RWPE2 (cell line): ENCODE measurements around the gene OSBPL10.
A peak's percentile ranks its signal among the peaks of the same experiment; 100 is the strongest.

Experiments used
- ATAC-seq: fragments of 200-7000 bp; cut with Tn5 transposase; 3 replicates; pipeline ENCODE4 v1.9.1; 2021; ENCODE audit warnings: low read depth
- DNase-seq: peaks from one replicate; pipeline ENCODE4 v3.0.0-alpha.2; 2020; ENCODE audit warnings: low spot score
- H3K27ac ChIP-seq: fragments of 450-650 bp; 2 replicates; pipeline ENCODE4 v1.5.1; 2017; ENCODE audit warnings: mild to moderate bottlenecking; ENCODE audit not compliant: poor library complexity, severe bottlenecking
- H3K27me3 ChIP-seq: fragments of 250-450 bp; sonication (Bioruptor Pico); 2 replicates; pipeline ENCODE4 v1.5.1; 2021; ENCODE audit warnings: mild to moderate bottlenecking, moderate library complexity; ENCODE audit not compliant: insufficient read depth, poor library complexity, severe bottlenecking
- H3K36me3 ChIP-seq: fragments of 250-450 bp; sonication (Bioruptor Pico); 2 replicates; pipeline ENCODE4 v1.5.1; 2020; ENCODE audit warnings: low read depth, mild to moderate bottlenecking, moderate library complexity
- H3K4me1 ChIP-seq: fragments of 250-450 bp; sonication (Bioruptor Pico); 2 replicates; pipeline ENCODE4 v1.5.1; 2021; ENCODE audit warnings: mild to moderate bottlenecking, moderate library complexity; ENCODE audit not compliant: insufficient read depth, poor library complexity, severe bottlenecking
- H3K4me3 ChIP-seq: fragments of 250-450 bp; sonication (Bioruptor Pico); 2 replicates; pipeline ENCODE4 v1.5.1; 2021; ENCODE audit warnings: mild to moderate bottlenecking, moderate library complexity; ENCODE audit not compliant: severe bottlenecking
- H3K9me3 ChIP-seq: fragments of 250-450 bp; sonication (Bioruptor Pico); 2 replicates; pipeline ENCODE4 v1.5.1; 2021; ENCODE audit warnings: mild to moderate bottlenecking, moderate library complexity; ENCODE audit not compliant: severe bottlenecking
- CTCF ChIP-seq: fragments of 450-650 bp; IDR thresholded peaks from one replicate; pipeline ENCODE4 v1.5.1; 2017; ENCODE audit warnings: mild to moderate bottlenecking, moderate library complexity; ENCODE audit not compliant: poor library complexity, severe bottlenecking

The OSBPL10 gene

GRCh38 chr3:31932990-31933389, 48.1 kb downstream of the OSBPL10 start:
- Histone ChIP-seq H3K36me3 (no peaks in the 10 kb centered on the region; the same call in 1 of the 2 replicates), H3K4me3 (no peak overlapping the region), H3K27ac (no peak overlapping the region), H3K27me3 (no peaks in the 10 kb centered on the region), H3K9me3 (no peaks in the 10 kb centered on the region), H3K4me1 (peaks cover 34% of the 10 kb centered on the region)
- TF ChIP-seq CTCF: no peak
- no peak for DNase-seq
- no peak for ATAC-seq

- ATAC-seq: no peak
- Histone ChIP-seq H3K4me1 (peaks cover 21% of the 10 kb centered on the region), H3K36me3 (no peaks in the 10 kb centered on the region; the same call in 1 of the 2 replicates), H3K27me3 (no peaks in the 10 kb centered on the region), H3K4me3 (no peak overlapping the region), H3K27ac (no peak overlapping the region), H3K9me3 (no peaks in the 10 kb centered on the region)
- TF ChIP-seq CTCF: no peak
- no peak for DNase-seq
These were observed 51.1 kb downstream of the OSBPL10 start for GRCh38 chr3:31929826-31930502.

DNA sequence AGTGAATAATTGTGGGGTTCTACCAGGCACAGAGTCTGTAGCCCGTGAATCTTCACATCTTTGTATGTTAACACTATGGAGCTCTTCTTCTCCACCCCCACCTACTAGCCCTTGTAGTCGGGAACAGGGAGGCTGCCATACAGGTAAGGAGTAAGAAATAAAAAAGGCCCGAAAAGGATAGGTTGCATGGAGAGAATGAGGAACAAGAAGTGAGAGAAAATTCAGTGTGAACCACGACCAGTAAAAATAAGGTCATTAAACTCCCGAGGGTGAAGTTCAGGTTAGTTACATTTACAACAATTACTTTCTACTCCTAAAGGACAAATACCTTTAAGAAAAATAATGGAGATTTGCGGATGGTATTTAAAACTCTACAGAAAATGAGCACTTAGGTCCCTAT, 53.3 kb downstream of the OSBPL10 start:
- Histone ChIP-seq H3K9me3 (no peaks in the 10 kb centered on the region), H3K4me3 (no peak overlapping the region), H3K36me3 (peaks cover 4% of the 10 kb centered on the region), H3K27me3 (no peaks in the 10 kb centered on the region), H3K27ac (peak overlapping the region; percentile 23), H3K4me1 (peaks cover 15% of the 10 kb centered on the region)
- TF ChIP-seq CTCF: no peak
- DNase-seq: no peak
- ATAC-seq: no peak

GRCh38 chr3:31926543-31926942, 54.5 kb downstream of the OSBPL10 start:
- Histone ChIP-seq H3K36me3 (peaks cover 4% of the 10 kb centered on the region; the same call in 1 of the 2 replicates), H3K4me3 (no peak overlapping the region), H3K27ac (peak overlapping the region; percentile 23), H3K9me3 (no peaks in the 10 kb centered on the region), H3K4me1 (peaks cover 15% of the 10 kb centered on the region), H3K27me3 (no peaks in the 10 kb centered on the region)
- DNase-seq (no peak), ATAC-seq (no peak)
- TF ChIP-seq CTCF: no peak

DNA sequence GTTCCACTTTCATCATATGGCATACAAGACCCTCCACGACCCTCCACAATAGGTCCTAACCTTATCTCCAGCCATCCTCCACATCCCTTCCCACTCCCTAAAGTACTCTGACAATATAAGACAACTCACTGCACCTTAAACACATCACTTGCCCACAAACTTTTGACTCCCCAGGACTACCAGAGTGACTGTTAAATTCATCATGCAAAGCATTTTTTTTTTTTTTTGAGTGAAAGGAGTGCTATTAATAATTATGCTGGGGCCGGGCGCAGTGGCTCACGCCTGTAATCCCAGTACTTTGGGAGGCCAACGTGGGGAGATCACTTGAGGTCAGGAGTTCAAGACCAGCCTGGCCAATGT, 55.8 kb downstream of the OSBPL10 start:
- H3K27me3 ChIP-seq: no peaks in the 10 kb centered on the region
- ATAC-seq (no peak), DNase-seq (no peak)
- TF ChIP-seq CTCF: no peak
- H3K36me3 ChIP-seq: peaks cover 15% of the 10 kb centered on the region
- H3K27ac ChIP-seq: no peak overlapping the region
- peaks cover 4% of the 10 kb centered on the region for H3K9me3 ChIP-seq
- no peak overlapping the region for H3K4me3 ChIP-seq
- peaks cover 15% of the 10 kb centered on the region for H3K4me1 ChIP-seq
